IMR-90 (cell line): ENCODE results near the gene TTLL11.

Source experiments
- CTCF ChIP-seq: conservative IDR thresholded peaks from 2 replicates; pipeline ENCODE4 v1.5.1; 2012; ENCODE audit warnings: mild to moderate bottlenecking, low read depth, low read length, improper control_type of control experiment
- POLR2A ChIP-seq: IDR thresholded peaks from 2 replicates; pipeline ENCODE4 v1.6.1; 2012; ENCODE audit warnings: mild to moderate bottlenecking, low read depth, low read length
- USF2 ChIP-seq: fragments of 150-350 bp; IDR thresholded peaks from 2 replicates; pipeline ENCODE4 v1.6.1; 2017; ENCODE audit warnings: mild to moderate bottlenecking, antibody characterized with exemption, low read length, low read depth

DNA sequence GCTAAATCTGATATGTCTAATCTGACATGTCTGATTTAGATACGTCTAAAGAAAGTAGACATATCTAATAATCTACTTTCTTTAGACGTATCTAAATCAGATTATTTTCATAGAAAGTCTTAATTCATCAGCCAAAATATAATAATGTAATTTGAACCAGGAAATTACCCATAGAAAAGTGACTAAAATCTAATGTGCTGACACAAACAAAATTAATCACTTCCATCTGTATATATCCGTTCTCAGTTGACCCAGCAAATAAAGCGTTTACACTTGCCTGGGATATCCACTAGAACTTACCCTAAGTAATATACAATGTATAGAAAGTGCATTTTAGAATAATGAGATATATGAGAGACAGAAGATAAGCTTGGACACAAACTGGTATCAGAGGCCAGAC, 56.7 kb downstream of the TTLL11 start:
- TF ChIP-seq CTCF (no peak), POLR2A (no peak), USF2 (no peak)
